Measurements from ENCODE around the gene CPS1.

GRCh38 chr2:210593166-210593565 is 36.8 kb downstream of the CPS1 start:
- no peak for TF ChIP-seq POLR2A (IDR thresholded peaks at IDR 0.05; ENCODE audit: low read length)
- no peak for TF ChIP-seq GATA1 (IDR thresholded peaks at IDR 0.05; ENCODE audit: low read depth, low read length)
